Bronchial epithelial cell (primary cell): Measurements from ENCODE around the gene UBE2R2. TPM values are rescaled to one million over a fixed set of nuclear protein-coding genes. Genes with fewer than 3 reads are reported as not detected.

Experiments
- DNase-seq: peaks from one replicate; pipeline ENCODE4 v3.0.0-alpha.2; 2010; ENCODE audit warnings: low read depth
- FAIRE-seq: peaks from 2 replicates; lab custom pipeline; 2011; peaks lifted over from hg19 to GRCh38; lab: Jason Lieb, UNC
- H3K27me3 ChIP-seq: 2 replicates; pipeline ENCODE4 v1.5.1; 2011; ENCODE audit warnings: low read length; ENCODE audit not compliant: control insufficient read depth, insufficient read depth
- H3K36me3 ChIP-seq: 2 replicates; pipeline ENCODE4 v1.5.1; 2011; ENCODE audit warnings: low read length; ENCODE audit not compliant: control insufficient read depth, insufficient read depth
- H3K4me3 ChIP-seq: 2 replicates; pipeline ENCODE4 v1.5.1; 2011; ENCODE audit warnings: mild to moderate bottlenecking, low read depth, low read length, control low read depth
- CTCF ChIP-seq: IDR thresholded peaks from 2 replicates; pipeline ENCODE4 v1.5.1; 2011; ENCODE audit warnings: mild to moderate bottlenecking, moderate library complexity, low read length, control low read depth, inconsistent platforms; ENCODE audit not compliant: insufficient read depth, severe bottlenecking
- total RNA-seq: library from RNA; depleted of rRNA; stranded (reverse); fragments of >200 nt; gene quantifications from 2 replicates; pipeline ENCODE4 v1.2.1, GENCODE V29; 2014

UBE2R2 gene
- total RNA-seq, 1 donor from 2014 or later = 14.0 TPM

GRCh38 chr9:33921967-33922895, 105.3 kb downstream of the UBE2R2 start:
- peak; percentile 79 for TF ChIP-seq CTCF

GRCh38 chr9:33923079-33923478, 106.1 kb downstream of the UBE2R2 start:
- peak; percentile 23 for FAIRE-seq
- peaks cover 60% of the 10 kb centered on the region for H3K36me3 ChIP-seq

More at GRCh38 chr9:33921967-33922895, 105.3 kb downstream of the UBE2R2 start:
- Histone ChIP-seq H3K36me3 (peaks cover 53% of the 10 kb centered on the region), H3K4me3 (no peak overlapping the region), H3K27me3 (no peaks in the 10 kb centered on the region)
- peak; percentile 23 for DNase-seq
- no peak for FAIRE-seq

GRCh38 chr9:33923998-33924701, 107.2 kb downstream of the UBE2R2 start:
- peak; percentile 28 for FAIRE-seq
- DNase-seq = no peak
- H3K4me3 ChIP-seq = no peak overlapping the region
- H3K36me3 ChIP-seq = peaks cover 64% of the 10 kb centered on the region
- no peak for TF ChIP-seq CTCF
- no peaks in the 10 kb centered on the region for H3K27me3 ChIP-seq

More at GRCh38 chr9:33923079-33923478, 106.1 kb downstream of the UBE2R2 start:
- Histone ChIP-seq H3K4me3 (no peak overlapping the region), H3K27me3 (no peaks in the 10 kb centered on the region)
- no peak for TF ChIP-seq CTCF
- no peak for DNase-seq

- TF ChIP-seq CTCF = peak; percentile 54
- H3K36me3 ChIP-seq = peaks cover 65% of the 10 kb centered on the region
- H3K27me3 ChIP-seq = no peaks in the 10 kb centered on the region
- FAIRE-seq = no peak
- peak; percentile 30 for DNase-seq
- no peak overlapping the region for H3K4me3 ChIP-seq
Measured at GRCh38 chr9:33924978-33925797, 108.2 kb downstream of the UBE2R2 start.

GRCh38 chr9:33926746-33927485, 110.0 kb downstream of the UBE2R2 start:
- H3K36me3 ChIP-seq = peaks cover 66% of the 10 kb centered on the region
- FAIRE-seq (no peak), DNase-seq (no peak)
- no peak overlapping the region for H3K4me3 ChIP-seq
- no peak for TF ChIP-seq CTCF
- no peaks in the 10 kb centered on the region for H3K27me3 ChIP-seq
